SJCRH30 (cell line): Measurements from ENCODE around the gene CCDC90B. TPM values are rescaled to one million over a fixed set of nuclear protein-coding genes. Genes with fewer than 3 reads are reported as not detected.
A peak's percentile ranks its signal among the peaks of the same experiment; 100 is the strongest.
"Not testable (repeated sequence)": the region's sequence is repeated elsewhere in the genome, so short reads cannot be mapped to it uniquely, and the experiment has no call there.

ENCODE experiments used
- DNase-seq, 2 experiments: peaks; one replicate each; pipeline ENCODE4 v3.0.0-alpha.2; 2015 to 2020
- H3K27ac ChIP-seq: fragments of 250-450 bp; sonication (Bioruptor Pico); 2 replicates; pipeline ENCODE4 v1.5.1; 2020; ENCODE audit warnings: mild to moderate bottlenecking, moderate library complexity
- H3K27me3 ChIP-seq: fragments of 250-450 bp; sonication (Bioruptor Pico); 2 replicates; pipeline ENCODE4 v1.5.1; 2020; ENCODE audit warnings: mild to moderate bottlenecking, moderate library complexity
- H3K36me3 ChIP-seq: fragments of 250-450 bp; sonication (Bioruptor Pico); 2 replicates; pipeline ENCODE4 v1.5.1; 2020; ENCODE audit warnings: mild to moderate bottlenecking, moderate library complexity
- H3K4me1 ChIP-seq: fragments of 250-450 bp; sonication (Bioruptor Pico); 2 replicates; pipeline ENCODE4 v1.5.1; 2020; ENCODE audit warnings: mild to moderate bottlenecking, moderate library complexity
- H3K4me3 ChIP-seq: fragments of 250-450 bp; sonication (Bioruptor Pico); 2 replicates; pipeline ENCODE4 v1.5.1; 2020; ENCODE audit warnings: mild to moderate bottlenecking, moderate library complexity
- H3K9me3 ChIP-seq: fragments of 250-450 bp; sonication (Bioruptor Pico); replicated peaks from 2 replicates; pipeline ENCODE4 v1.5.1; 2020; ENCODE audit warnings: mild to moderate bottlenecking, moderate library complexity
- total RNA-seq: library from RNA; depleted of rRNA; stranded (reverse); fragments of >200 nt; shearing (Covaris generic); gene quantifications from 2 replicates; pipeline ENCODE4 v1.2.3, GENCODE V29; 2014

Gene CCDC90B
- total RNA-seq, 1 experiment from 2014 or later = 107 TPM

DNA sequence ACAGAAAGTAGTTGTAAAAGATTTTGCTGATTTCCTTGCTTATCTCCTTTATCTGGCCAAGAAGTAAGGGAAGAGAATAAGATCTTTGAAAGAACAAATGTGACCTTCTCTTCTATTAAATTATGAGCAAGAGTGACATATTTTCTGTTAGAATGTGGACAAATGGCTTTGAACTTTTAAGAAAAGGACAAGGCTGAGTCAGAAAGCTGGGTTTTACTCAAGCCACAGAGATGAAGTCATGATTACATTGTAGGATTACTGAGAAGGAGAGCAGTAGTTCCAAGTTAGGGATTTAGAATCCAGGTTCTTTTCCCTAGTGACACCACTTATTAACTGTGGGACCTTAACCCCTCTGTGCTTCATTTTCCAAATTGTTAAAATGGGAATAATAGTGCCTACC lies 13.5 kb downstream of the CCDC90B start:
- Histone ChIP-seq H3K4me1 (0 out of 2 replicates have a peak, but pooled peaks cover 6% of the 10 kb centered on the region), H3K27ac (no peak overlapping the region), H3K36me3 (peaks cover 74% of the 10 kb centered on the region), H3K9me3 (peaks cover 7% of the 10 kb centered on the region; the same call in 1 of the 2 replicates), H3K27me3 (no peaks in the 10 kb centered on the region), H3K4me3 (no peak overlapping the region)
- DNase-seq = peak in 1 of 2 experiments; percentile 27

GRCh38 chr11:83271734-83272133 lies 14.4 kb downstream of the CCDC90B start:
- H3K9me3 ChIP-seq, H3K4me1 ChIP-seq, H3K27ac ChIP-seq, DNase-seq, H3K27me3 ChIP-seq, H3K4me3 ChIP-seq: not testable (repeated sequence)
- H3K36me3 ChIP-seq = peaks cover 76% of the 10 kb centered on the region

DNA sequence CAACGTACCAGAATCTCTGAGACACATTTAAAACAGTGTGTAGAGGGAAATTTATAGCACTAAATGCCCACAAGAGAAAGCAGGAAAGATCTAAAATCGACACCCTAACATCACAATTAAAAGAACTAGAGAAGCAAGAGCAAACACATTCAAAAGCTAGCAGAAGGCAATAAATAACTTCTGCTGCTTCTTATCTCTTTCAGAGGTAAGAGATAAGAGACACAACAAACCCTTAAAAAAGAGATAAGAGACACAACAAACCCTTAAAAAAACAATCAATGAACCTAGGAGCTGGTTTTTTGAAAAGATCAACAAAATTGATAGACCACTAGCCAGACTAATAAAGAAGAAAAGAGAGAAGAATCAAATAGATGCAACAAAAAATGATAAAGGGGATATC lies 17.1 kb downstream of the CCDC90B start:
- peaks cover 74% of the 10 kb centered on the region for H3K36me3 ChIP-seq
- not testable (repeated sequence) for H3K27ac ChIP-seq, H3K27me3 ChIP-seq, H3K4me3 ChIP-seq, H3K9me3 ChIP-seq, H3K4me1 ChIP-seq, DNase-seq

DNA sequence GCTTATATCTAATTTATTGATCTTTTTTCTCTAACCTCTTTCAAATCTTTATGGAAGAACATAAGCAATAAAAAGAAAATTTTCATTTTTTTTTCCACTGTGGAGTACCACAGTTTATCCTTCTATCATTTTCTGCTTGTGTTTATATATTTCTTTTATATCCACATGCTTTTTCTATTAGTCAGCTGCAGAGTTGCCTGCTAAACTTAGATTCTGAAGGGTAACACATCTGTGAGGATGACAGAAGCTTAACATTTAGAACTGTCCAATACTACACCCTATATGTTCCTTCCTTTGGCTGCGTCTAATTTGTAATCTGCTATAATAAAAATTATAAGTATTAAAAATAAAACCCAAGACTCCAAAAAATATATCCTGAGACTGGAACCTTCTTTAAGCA lies 20.8 kb downstream of the CCDC90B start:
- Histone ChIP-seq H3K4me1 (no peaks in the 10 kb centered on the region), H3K27ac (no peak overlapping the region), H3K36me3 (peaks cover 69% of the 10 kb centered on the region), H3K27me3 (no peaks in the 10 kb centered on the region), H3K4me3 (no peak overlapping the region), H3K9me3 (0 out of 2 replicates have a peak, but pooled peaks cover 2% of the 10 kb centered on the region)
- no peak for DNase-seq

DNA sequence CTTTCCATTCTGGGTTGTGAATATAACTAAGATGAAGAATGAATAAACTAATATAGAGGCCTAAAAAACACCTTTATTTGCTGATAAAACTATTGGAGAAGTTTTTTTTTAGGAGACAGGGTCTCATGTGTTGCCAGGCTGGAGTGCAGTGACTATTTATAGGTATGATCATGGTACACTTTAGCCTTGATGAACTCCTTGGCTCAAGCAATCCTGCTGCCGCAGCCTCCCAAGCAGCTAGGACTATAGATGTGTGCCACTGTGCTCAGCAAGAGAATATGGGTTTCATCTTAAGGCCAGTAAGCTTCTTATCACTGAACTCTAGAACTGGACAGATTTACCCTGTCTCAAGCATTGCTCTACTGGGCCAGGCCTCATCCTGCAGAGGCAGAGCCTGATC lies 26.6 kb downstream of the CCDC90B start:
- no peak for DNase-seq
- no peaks in the 10 kb centered on the region for H3K27me3 ChIP-seq
- H3K4me3 ChIP-seq = no peak overlapping the region
- peaks cover 9% of the 10 kb centered on the region for H3K4me1 ChIP-seq
- H3K27ac ChIP-seq = no peak overlapping the region
- peaks cover 41% of the 10 kb centered on the region for H3K36me3 ChIP-seq
- H3K9me3 ChIP-seq = 0 out of 2 replicates have a peak, but pooled peaks cover 2% of the 10 kb centered on the region

GRCh38 chr11:83257761-83258168 lies 28.4 kb downstream of the CCDC90B start:
- DNase-seq = peak; percentile 41 to 58
- no peak overlapping the region for H3K4me3 ChIP-seq
- 0 out of 2 replicates have a peak overlapping the region, but pooled peaks have one; percentile 1 for H3K27ac ChIP-seq
- 0 out of 2 replicates have a peak, but pooled peaks cover 2% of the 10 kb centered on the region for H3K9me3 ChIP-seq
- peaks cover 27% of the 10 kb centered on the region for H3K36me3 ChIP-seq
- peaks cover 9% of the 10 kb centered on the region for H3K4me1 ChIP-seq
- H3K27me3 ChIP-seq = no peaks in the 10 kb centered on the region

- no peak overlapping the region for H3K4me3 ChIP-seq
- H3K4me1 ChIP-seq = peaks cover 9% of the 10 kb centered on the region
- peaks cover 18% of the 10 kb centered on the region for H3K36me3 ChIP-seq
- H3K9me3 ChIP-seq = 0 out of 2 replicates have a peak, but pooled peaks cover 2% of the 10 kb centered on the region
- no peak for DNase-seq
- no peaks in the 10 kb centered on the region for H3K27me3 ChIP-seq
- H3K27ac ChIP-seq = no peak overlapping the region
Measured at GRCh38 chr11:83256602-83257340, 29.4 kb downstream of the CCDC90B start.

DNA sequence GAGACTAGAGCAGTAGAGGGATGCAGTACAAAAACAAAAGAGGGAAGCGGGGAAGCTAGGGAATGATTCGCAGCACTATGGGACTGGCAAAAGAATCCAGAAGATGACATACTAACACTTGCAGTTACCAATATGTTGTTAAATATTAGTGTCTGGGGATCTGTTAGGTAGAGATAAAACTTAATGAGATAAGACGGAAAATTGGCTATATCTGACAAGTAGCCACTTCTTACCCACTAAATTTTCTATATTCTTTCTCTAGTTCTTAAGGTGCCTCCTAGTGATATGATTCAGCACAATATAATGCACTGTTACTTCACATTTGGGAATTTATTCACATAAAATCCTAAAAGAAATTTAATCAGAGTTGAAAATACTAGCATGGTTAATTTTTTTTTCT lies 30.8 kb downstream of the CCDC90B start:
- no peak for DNase-seq

DNA sequence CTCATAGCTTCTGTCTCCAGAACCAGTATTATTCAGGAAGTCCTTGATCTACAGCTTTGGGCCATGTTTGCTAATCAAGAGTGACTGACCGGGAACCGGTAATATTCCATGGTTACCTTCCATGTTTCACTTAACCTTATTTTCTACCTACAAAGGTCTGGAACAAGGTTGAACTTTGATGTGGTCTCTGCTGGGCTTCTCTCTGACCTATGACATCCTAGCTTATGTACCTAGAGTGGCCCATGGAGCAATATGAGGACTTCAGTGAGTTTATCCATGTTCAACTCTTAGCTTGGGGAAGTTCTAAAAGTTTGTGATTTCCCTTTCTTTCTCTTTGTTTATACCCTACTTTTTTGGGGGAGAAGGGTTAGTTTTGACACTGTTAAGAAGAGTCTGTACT lies 33.2 kb downstream of the CCDC90B start:
- H3K27ac ChIP-seq = no peak overlapping the region
- 0 out of 2 replicates have a peak, but pooled peaks cover 2% of the 10 kb centered on the region for H3K36me3 ChIP-seq
- no peaks in the 10 kb centered on the region for H3K9me3 ChIP-seq
- H3K4me3 ChIP-seq = no peak overlapping the region
- no peaks in the 10 kb centered on the region for H3K27me3 ChIP-seq
- peaks cover 5% of the 10 kb centered on the region; the same call in 1 of the 2 replicates for H3K4me1 ChIP-seq
- DNase-seq = no peak

More for the DNA sequence above, 30.8 kb downstream of the CCDC90B start:
- Histone ChIP-seq H3K27me3 (no peaks in the 10 kb centered on the region), H3K36me3 (peaks cover 9% of the 10 kb centered on the region; the same call in 1 of the 2 replicates), H3K4me1 (peaks cover 9% of the 10 kb centered on the region), H3K27ac (no peak overlapping the region), H3K9me3 (no peaks in the 10 kb centered on the region), H3K4me3 (no peak overlapping the region)

- Histone ChIP-seq H3K9me3 (no peaks in the 10 kb centered on the region), H3K4me3 (no peak overlapping the region), H3K36me3 (0 out of 2 replicates have a peak, but pooled peaks cover 2% of the 10 kb centered on the region), H3K4me1 (peaks cover under 1% of the 10 kb centered on the region; the same call in 1 of the 2 replicates), H3K27me3 (no peaks in the 10 kb centered on the region), H3K27ac (no peak overlapping the region)
- no peak for DNase-seq
Measured at GRCh38 chr11:83252266-83252665, 33.9 kb downstream of the CCDC90B start.

DNA sequence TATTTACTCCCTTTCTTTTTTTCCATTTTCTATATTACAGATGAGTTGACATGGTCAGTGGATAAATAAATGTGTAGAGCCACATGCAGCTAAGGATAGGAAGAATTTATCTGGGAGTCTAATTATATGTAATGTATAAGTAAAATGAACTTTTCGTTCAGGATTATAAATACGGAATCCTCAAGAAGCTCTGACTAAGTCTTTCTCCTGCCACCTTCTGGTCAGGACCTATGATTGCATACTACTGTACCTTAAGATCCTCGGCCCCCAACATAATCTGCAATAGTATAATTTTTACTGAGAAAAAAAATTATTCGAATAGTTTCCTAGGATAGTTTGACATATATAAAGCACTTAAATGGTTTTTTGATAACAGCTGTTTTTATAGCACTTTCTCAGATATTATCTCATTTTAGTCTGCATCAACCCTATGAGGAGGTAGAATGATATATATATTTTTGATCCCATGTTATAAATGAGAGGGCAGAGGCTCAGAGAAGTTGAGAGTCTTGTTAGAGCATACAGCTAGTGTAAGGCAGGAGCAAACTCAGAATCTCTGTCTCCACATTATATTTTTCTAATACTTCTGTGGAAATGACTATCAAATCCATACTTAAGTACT lies 36.1 kb downstream of the CCDC90B start:
- H3K4me1 ChIP-seq = no peaks in the 10 kb centered on the region; the same call in 1 of the 2 replicates
- H3K9me3 ChIP-seq = no peaks in the 10 kb centered on the region
- H3K36me3 ChIP-seq = no peaks in the 10 kb centered on the region
- no peak overlapping the region for H3K27ac ChIP-seq
- H3K4me3 ChIP-seq = no peak overlapping the region
- H3K27me3 ChIP-seq = no peaks in the 10 kb centered on the region
- peak; percentile 17 to 68 for DNase-seq

DNA sequence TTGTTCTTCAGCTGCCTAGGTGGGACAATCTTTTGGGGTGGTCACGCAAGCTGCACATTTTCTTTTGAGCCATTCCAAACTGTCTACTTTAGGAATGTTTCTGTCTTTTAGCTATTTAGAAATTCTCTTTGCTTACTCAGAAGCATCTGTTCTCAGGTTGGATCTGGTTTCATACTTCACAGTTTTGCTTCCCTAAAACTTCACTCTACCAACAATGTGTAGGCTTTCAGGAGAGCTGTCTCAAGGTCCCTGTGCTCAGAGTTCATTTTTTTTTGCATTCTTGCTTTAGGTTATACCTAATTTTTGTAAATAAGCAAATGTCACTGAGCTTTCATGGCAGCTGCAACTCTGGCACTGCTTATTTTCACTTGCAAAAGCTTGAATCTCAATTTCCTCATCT lies 36.7 kb downstream of the CCDC90B start:
- H3K27ac ChIP-seq = no peak overlapping the region
- H3K27me3 ChIP-seq = no peaks in the 10 kb centered on the region
- no peaks in the 10 kb centered on the region; the same call in 1 of the 2 replicates for H3K4me1 ChIP-seq
- H3K36me3 ChIP-seq = no peaks in the 10 kb centered on the region
- DNase-seq = no peak
- H3K9me3 ChIP-seq = no peaks in the 10 kb centered on the region
- no peak overlapping the region for H3K4me3 ChIP-seq

DNA sequence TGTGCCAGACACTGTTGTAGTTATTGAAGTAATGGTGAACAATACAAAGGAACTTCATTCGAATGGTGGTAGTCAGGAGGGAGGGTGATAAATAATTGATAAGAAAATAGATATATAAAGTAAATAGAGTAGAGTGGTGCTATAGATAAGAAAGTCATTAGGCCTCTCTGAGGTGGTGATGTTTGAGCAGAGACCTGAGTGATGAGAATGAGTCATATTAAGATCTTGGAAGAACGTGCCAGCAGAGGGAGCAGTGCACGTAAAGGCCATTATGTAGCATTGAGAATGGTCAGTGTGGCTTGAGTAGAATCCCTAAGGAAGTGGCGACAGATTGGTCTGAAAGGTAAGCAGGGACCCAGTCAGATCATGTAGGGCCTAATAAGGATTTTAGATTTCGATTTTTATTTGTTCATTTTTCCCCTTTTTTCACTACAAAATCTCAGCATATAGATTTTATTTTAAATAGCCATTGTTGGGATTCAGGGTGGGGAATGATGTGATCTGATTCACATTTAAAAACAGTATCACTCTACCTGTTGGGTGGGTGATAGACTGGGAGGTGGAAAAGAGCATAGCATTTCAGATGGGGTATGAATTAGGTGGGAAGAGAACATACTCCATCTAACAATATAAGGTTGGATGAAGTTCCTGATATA lies 44.7 kb downstream of the CCDC90B start:
- Histone ChIP-seq H3K36me3 (no peaks in the 10 kb centered on the region), H3K27me3 (no peaks in the 10 kb centered on the region), H3K9me3 (no peaks in the 10 kb centered on the region), H3K27ac (no peak overlapping the region), H3K4me1 (no peaks in the 10 kb centered on the region), H3K4me3 (no peak overlapping the region)
- peak; percentile 63 to 85 for DNase-seq

GRCh38 chr11:83238111-83238510 lies 48.1 kb downstream of the CCDC90B start:
- H3K4me3 ChIP-seq = no peak overlapping the region
- H3K27me3 ChIP-seq = no peaks in the 10 kb centered on the region
- H3K27ac ChIP-seq = no peak overlapping the region
- no peaks in the 10 kb centered on the region for H3K9me3 ChIP-seq
- no peak for DNase-seq
- H3K4me1 ChIP-seq = no peaks in the 10 kb centered on the region
- no peaks in the 10 kb centered on the region for H3K36me3 ChIP-seq

GRCh38 chr11:83235825-83236224 lies 50.3 kb downstream of the CCDC90B start:
- H3K27me3 ChIP-seq = no peaks in the 10 kb centered on the region
- H3K9me3 ChIP-seq = no peaks in the 10 kb centered on the region
- H3K4me3 ChIP-seq = no peak overlapping the region
- DNase-seq = no peak
- no peaks in the 10 kb centered on the region for H3K36me3 ChIP-seq
- H3K4me1 ChIP-seq = no peaks in the 10 kb centered on the region
- no peak overlapping the region for H3K27ac ChIP-seq
